ENCODE results near the gene ZNF133. TPM values are rescaled to one million over a fixed set of nuclear protein-coding genes. Genes with fewer than 3 reads are reported as not detected.

The ZNF133 gene
- polyA plus RNA-seq, 1 donor (not counting 4 experiments of a cell fraction or from before 2014, with no cell fraction given), result 15.8 TPM

DNA sequence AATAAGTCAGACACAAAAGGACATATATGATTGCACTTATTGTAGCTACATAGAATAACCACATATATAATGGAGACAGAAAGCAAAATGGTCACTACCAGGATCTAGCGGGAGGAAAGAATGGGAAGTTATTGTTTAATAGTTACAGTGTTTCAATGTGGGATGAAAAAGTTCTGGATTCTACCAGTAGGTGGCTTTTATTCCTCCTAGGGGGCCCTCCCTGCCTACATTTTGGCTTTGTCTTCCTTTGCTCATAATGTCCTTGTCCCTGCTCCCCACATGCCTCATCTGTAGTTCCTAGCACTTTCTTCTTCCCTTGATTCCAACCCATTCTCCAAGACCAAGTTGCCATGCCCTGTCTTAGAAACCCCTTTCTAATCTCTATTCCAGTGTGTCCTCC, 16.3 kb downstream of the ZNF133 start:
- Histone ChIP-seq H3K36me3 (ENCODE audit: control insufficient read depth in 2 of 2, extremely low read depth in 1 of 2, insufficient read depth in 2 of 2, low read length in 2 of 2) (peaks cover 3 to 6% of the 10 kb centered on the region in 2 experiments), H3K9ac (ENCODE audit: control insufficient read depth, extremely low read depth, insufficient read depth, low read length) (no peak overlapping the region), H3K4me2 (ENCODE audit: control insufficient read depth, extremely low read depth, insufficient read depth, low read depth, low read length) (no peak overlapping the region), H3K4me3 (ENCODE audit: control insufficient read depth in 2 of 3, extremely low read depth in 1 of 3, insufficient read depth in 2 of 3, low read depth in 1 of 3, low read length in 3 of 3) (no peak overlapping the region), H4K20me1 (ENCODE audit: control insufficient read depth, extremely low read depth, insufficient read depth, low read length) (no peaks in the 10 kb centered on the region), H3K27ac (ENCODE audit: control insufficient read depth, insufficient read depth, low read length) (no peak overlapping the region), H3K9me1 (ENCODE audit: control insufficient read depth, extremely low read depth, insufficient read depth, low read length) (no peaks in the 10 kb centered on the region), H3K27me3 (ENCODE audit: control insufficient read depth, extremely low read depth, insufficient read depth, low read length) (no peaks in the 10 kb centered on the region), H3K4me1 (ENCODE audit: control insufficient read depth, extremely low read depth, insufficient read depth, low read length) (no peaks in the 10 kb centered on the region), H3K9me3 (ENCODE audit: control insufficient read depth, low read depth, low read length) (no peaks in the 10 kb centered on the region), H3K79me2 (ENCODE audit: control insufficient read depth, insufficient read depth, low read length) (peaks cover 2% of the 10 kb centered on the region), H2AFZ (ENCODE audit: control insufficient read depth, low read length) (no peak overlapping the region)
- dilution Hi-C loops (cut with MboI; ENCODE audit: extremely low pct_ligation_motif_present, low sequenced_read_pairs), result no loop called here
- FAIRE-seq (no peak), DNase-seq (ENCODE audit: low read depth, low spot score) (no peak)
- TF ChIP-seq, protein P1, sequence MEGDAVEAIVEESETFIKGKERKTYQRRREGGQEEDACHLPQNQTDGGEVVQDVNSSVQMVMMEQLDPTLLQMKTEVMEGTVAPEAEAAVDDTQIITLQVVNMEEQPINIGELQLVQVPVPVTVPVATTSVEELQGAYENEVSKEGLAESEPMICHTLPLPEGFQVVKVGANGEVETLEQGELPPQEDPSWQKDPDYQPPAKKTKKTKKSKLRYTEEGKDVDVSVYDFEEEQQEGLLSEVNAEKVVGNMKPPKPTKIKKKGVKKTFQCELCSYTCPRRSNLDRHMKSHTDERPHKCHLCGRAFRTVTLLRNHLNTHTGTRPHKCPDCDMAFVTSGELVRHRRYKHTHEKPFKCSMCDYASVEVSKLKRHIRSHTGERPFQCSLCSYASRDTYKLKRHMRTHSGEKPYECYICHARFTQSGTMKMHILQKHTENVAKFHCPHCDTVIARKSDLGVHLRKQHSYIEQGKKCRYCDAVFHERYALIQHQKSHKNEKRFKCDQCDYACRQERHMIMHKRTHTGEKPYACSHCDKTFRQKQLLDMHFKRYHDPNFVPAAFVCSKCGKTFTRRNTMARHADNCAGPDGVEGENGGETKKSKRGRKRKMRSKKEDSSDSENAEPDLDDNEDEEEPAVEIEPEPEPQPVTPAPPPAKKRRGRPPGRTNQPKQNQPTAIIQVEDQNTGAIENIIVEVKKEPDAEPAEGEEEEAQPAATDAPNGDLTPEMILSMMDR (optimal IDR thresholded peaks at IDR 0.05 in 1 of 3, IDR thresholded peaks at IDR 0.05 in 1 of 3, conservative IDR thresholded peaks at IDR 0.05 in 1 of 3; ENCODE audit: extremely low read depth in 1 of 3, insufficient read depth in 2 of 3, low read length in 3 of 3), result peak; percentile 31 to 34 (median 34)
- TF ChIP-seq EZH2 (IDR thresholded peaks at IDR 0.05; ENCODE audit: low read length), result no peak

DNA sequence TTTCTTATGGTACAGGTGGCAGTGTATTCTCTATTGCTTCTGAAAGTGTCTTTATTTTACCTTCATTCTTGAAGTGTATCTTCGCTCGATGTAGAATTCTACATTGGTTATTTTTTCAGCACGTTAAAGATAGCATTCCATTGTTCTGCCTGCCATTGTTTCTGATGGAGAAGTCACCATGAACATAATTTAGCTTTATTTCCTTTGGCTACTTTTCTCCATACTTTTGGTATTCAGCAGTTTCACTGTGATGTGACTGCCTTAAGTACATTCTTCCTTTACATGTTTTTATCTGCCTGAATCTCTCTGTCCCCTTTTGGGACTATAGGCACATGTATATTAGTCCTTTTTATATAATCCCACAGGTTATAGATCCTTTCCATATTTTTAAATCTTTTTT, 19.0 kb downstream of the ZNF133 start:
- Histone ChIP-seq H3K9me1 (ENCODE audit: control insufficient read depth, extremely low read depth, insufficient read depth, low read length) (no peaks in the 10 kb centered on the region), H2AFZ (ENCODE audit: control insufficient read depth, low read length) (no peak overlapping the region), H4K20me1 (ENCODE audit: control insufficient read depth, extremely low read depth, insufficient read depth, low read length) (no peaks in the 10 kb centered on the region), H3K4me1 (ENCODE audit: control insufficient read depth, extremely low read depth, insufficient read depth, low read length) (peaks cover 15% of the 10 kb centered on the region), H3K9ac (ENCODE audit: control insufficient read depth, extremely low read depth, insufficient read depth, low read length) (no peak overlapping the region), H3K36me3 (ENCODE audit: control insufficient read depth in 2 of 2, extremely low read depth in 1 of 2, insufficient read depth in 2 of 2, low read length in 2 of 2) (peaks cover 3 to 6% of the 10 kb centered on the region in 2 experiments), H3K9me3 (ENCODE audit: control insufficient read depth, low read depth, low read length) (no peaks in the 10 kb centered on the region), H3K79me2 (ENCODE audit: control insufficient read depth, insufficient read depth, low read length) (peaks cover 2% of the 10 kb centered on the region), H3K4me2 (ENCODE audit: control insufficient read depth, extremely low read depth, insufficient read depth, low read depth, low read length) (no peak overlapping the region), H3K4me3 (ENCODE audit: control insufficient read depth in 2 of 3, extremely low read depth in 1 of 3, insufficient read depth in 2 of 3, low read depth in 1 of 3, low read length in 3 of 3) (no peak overlapping the region), H3K27me3 (ENCODE audit: control insufficient read depth, extremely low read depth, insufficient read depth, low read length) (no peaks in the 10 kb centered on the region), H3K27ac (ENCODE audit: control insufficient read depth, insufficient read depth, low read length) (no peak overlapping the region)
- no peak for TF ChIP-seq EZH2 (IDR thresholded peaks at IDR 0.05; ENCODE audit: low read length)
- TF ChIP-seq, protein P1 (optimal IDR thresholded peaks at IDR 0.05 in 1 of 3, IDR thresholded peaks at IDR 0.05 in 1 of 3, conservative IDR thresholded peaks at IDR 0.05 in 1 of 3; ENCODE audit: extremely low read depth in 1 of 3, insufficient read depth in 2 of 3, low read length in 3 of 3), result no peak
- no peak for DNase-seq (ENCODE audit: low read depth, low spot score)
- dilution Hi-C loops (cut with MboI; ENCODE audit: extremely low pct_ligation_motif_present, low sequenced_read_pairs), result no loop called here
- FAIRE-seq, result no peak

Data from keratinocyte (primary cell).